Fibroblast of pulmonary artery (primary cell): ENCODE data around the gene KDM2B.

Experiments
- DNase-seq: peaks from one replicate; pipeline ENCODE4 v3.0.0-alpha.2; 2010; ENCODE audit warnings: low read depth
- H3K4me3 ChIP-seq: replicated peaks from 2 replicates; pipeline ENCODE4 v1.5.1; 2011; ENCODE audit warnings: low read depth, mild to moderate bottlenecking, control low read depth, low read length, moderate library complexity
- TF ChIP-seq, protein P1 (sequence below): IDR thresholded peaks from 2 replicates; pipeline ENCODE4 v1.5.1; 2011; ENCODE audit warnings: mild to moderate bottlenecking, control low read depth, low read length, inconsistent platforms; ENCODE audit errors: missing control alignments

KDM2B gene

DNA sequence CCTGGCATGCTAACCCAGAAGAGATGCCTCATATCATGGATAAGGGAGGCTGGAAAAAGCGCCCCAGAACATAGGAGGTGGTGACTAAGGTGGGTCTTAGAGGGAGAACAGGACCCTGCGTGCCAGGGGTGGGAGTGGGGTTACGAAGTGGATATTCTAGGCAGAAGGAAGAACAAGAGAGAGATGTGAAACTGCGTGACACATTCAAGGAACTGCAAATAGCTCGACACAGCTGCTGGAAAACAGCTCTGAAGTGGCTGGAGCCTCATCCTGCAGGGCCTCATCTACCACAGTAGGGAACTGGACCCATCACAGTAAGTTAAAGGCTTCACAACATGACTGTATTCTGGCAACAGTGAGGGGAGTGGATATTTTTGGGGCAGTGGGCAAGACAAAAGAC is 119.8 kb downstream of the KDM2B start:
- TF ChIP-seq, protein P1, sequence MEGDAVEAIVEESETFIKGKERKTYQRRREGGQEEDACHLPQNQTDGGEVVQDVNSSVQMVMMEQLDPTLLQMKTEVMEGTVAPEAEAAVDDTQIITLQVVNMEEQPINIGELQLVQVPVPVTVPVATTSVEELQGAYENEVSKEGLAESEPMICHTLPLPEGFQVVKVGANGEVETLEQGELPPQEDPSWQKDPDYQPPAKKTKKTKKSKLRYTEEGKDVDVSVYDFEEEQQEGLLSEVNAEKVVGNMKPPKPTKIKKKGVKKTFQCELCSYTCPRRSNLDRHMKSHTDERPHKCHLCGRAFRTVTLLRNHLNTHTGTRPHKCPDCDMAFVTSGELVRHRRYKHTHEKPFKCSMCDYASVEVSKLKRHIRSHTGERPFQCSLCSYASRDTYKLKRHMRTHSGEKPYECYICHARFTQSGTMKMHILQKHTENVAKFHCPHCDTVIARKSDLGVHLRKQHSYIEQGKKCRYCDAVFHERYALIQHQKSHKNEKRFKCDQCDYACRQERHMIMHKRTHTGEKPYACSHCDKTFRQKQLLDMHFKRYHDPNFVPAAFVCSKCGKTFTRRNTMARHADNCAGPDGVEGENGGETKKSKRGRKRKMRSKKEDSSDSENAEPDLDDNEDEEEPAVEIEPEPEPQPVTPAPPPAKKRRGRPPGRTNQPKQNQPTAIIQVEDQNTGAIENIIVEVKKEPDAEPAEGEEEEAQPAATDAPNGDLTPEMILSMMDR = no peak
- DNase-seq = no peak

DNA sequence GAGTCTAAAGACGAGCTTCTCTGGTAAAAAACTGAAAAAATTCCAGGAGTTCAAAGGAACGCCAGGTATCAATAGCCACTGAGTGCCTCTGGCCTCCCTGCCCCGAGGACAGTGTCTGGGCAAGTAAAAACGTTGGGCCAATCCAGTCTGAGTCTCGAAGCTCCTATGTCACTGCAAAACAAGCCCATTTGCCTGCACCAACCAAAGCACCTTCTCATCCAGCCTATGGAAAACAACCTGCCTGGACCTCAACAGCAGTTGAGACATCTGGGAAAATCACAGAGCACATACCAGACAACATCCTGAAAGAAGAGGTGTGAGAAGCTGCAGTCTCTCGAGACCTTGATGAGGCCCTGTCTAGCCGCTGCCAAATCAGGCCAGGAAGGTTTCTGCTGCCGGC is 124.3 kb downstream of the KDM2B start:
- H3K4me3 ChIP-seq = no peak overlapping the region
- TF ChIP-seq, protein P1 = no peak
- DNase-seq = no peak

More for the DNA sequence above, 119.8 kb downstream of the KDM2B start:
- H3K4me3 ChIP-seq = no peak overlapping the region

DNA sequence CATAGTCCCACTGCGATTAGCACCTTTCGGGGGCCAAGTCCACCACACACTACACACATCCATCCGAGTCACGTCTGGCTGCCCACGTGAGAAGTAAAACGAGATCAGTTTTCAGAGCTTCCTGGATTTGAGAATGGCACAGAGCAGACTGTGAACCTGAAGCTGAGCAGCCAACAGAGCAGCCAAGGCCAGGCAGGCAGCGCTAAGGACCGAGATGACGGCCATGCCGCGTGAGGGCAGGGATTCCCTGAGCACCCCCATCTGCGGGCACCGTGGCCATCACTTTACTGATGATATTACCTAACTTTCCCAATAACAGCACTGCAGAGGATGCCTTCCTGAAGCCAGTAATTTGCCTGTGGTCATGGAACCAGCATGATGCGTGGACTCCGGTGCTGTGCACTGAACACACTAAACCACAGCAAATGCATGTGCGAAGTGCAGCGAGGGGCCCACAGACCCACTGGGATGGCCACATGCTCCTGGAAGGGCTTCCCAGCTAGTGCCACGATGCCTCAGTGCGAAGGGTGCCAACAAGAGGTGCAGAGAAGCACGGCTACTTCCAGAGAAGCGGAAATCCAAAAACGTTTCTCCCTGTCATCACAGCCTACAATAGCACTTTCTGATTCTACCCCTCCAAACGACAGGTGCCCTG is 124.9 kb downstream of the KDM2B start:
- H3K4me3 ChIP-seq = no peak overlapping the region
- TF ChIP-seq, protein P1 = no peak
- DNase-seq = no peak

DNA sequence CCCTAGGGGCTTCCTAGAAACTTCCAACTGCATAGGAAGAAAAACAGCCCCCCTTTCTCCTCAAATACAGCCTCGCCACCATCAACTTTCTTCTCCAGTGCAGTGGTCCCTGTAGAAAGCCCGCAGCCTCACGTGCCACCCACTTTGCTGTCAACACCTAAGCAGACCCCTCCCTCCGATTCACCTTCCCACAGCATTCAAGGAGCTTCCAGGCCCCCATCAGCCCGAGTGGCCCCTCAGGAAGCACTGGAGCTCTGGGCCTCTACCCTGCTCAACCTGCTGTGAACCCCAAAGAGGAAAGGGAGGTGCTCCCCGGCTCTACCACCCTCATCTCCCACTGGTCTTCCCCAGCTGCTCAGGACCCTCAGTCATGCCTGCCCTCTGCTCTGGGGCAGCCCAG is 125.9 kb downstream of the KDM2B start:
- TF ChIP-seq, protein P1 = no peak
- no peak overlapping the region for H3K4me3 ChIP-seq
- DNase-seq = no peak

DNA sequence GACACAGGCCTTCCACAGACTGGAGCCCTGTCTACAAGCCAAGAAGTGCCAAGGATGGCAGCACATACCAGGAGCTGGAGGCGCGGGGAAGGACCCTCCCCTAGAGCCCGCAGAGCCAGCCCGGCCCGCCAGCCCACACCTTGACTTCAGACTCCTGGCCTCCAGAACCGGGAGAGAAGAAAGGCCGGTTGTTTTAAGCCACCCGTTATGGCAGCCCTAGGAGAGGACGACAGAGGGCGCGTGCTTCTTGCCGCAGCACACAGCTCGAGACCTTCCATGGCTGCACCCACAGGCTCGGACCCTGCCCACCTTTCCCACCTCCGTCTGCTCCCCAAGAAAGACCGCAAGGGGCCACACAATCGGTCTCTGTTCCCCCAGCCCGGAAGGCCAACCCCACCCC is 127.2 kb downstream of the KDM2B start:
- TF ChIP-seq, protein P1 = no peak
- no peak for DNase-seq
- H3K4me3 ChIP-seq = no peak overlapping the region

DNA sequence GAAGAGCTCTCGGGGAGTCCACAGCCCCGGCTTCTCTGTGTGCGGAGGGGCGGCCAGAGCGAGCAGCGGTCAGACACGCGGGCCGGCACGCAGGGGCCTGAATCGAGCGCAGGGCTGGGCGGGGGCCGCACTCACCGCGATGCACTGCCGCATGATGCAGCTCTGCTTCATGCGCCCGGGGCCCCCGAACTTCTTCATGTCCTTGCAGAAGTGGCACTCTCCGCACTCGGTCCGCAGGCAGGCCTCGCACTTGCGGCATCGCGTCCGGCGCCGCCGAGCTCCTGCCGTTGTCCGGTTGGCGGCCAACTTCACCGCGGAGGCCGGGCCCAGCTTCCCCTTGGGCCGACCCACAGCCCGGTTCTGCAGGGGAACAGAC is 127.8 kb downstream of the KDM2B start:
- no peak overlapping the region for H3K4me3 ChIP-seq
- TF ChIP-seq, protein P1 = no peak
- no peak for DNase-seq

DNA sequence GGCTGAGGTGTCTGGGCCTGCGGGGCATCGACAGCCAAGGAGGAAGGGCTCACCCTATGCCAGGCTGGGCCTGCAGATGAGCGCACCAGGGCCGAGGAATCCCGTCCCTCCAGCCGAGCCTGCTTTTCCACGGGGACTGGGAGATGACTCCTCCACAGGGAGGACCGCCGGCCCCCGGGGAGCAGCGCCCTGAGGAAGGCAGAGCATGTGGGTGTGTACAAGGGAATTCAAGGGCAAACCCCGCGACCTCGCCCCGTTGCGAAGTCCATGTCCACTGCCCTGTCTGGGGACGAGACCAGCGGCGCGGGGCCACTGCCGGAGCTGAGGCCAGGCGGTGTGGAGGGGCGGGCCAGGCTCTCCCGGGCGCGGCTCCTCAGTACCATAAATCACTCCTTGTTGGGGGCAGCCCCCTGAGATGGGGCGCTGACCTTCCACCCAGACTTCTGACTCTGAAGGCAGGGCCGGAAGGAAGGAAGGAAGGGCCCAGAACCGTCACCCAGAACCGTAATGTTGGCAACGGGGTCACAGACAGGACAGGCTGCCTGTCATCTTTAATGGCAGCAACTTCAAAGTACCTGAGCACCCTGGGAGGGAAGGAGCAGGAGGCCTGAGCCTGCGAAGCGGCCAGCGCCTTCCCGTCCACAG is 128.4 kb downstream of the KDM2B start:
- TF ChIP-seq, protein P1 = no peak
- DNase-seq = no peak
- H3K4me3 ChIP-seq = no peak overlapping the region
